ENCODE data around the gene UTS2.

Gene UTS2

DNA sequence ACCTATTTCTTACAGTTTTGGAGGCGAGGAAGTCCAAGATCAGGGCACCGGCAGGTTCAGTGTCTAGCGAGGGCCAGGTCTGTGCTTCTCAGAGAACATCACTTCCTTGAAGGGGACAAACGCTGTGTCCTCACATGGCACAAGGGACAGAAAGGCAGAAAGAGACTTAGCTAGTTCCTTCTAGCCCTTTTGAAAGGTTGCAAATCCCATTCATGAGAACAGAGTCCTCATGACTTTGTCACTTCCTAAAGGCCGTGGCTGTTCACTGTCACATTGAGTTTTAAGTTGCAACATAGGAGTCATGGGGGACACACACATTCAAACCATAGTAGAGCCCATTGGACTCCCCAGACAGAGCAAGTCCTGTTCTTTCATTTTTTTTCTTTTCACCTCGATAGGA, 41.4 kb downstream of the UTS2 start:
- H3K36me3 ChIP-seq (ENCODE audit: insufficient read depth, insufficient read length, low read length) = no peaks in the 10 kb centered on the region
- no peak overlapping the region for H3K4me3 ChIP-seq (ENCODE audit: insufficient read length, low read depth)
- no peak overlapping the region for H3K9ac ChIP-seq (ENCODE audit: insufficient read length, low read depth)
- no peaks in the 10 kb centered on the region for H3K27me3 ChIP-seq (ENCODE audit: insufficient read depth, insufficient read length)
- H3K9me3 ChIP-seq (ENCODE audit: insufficient read depth, low read length) = peaks cover 19% of the 10 kb centered on the region
- TF ChIP-seq ZNF274 (IDR thresholded peaks at IDR 0.05; ENCODE audit: low read depth, low read length) (no peak), SUZ12 (IDR thresholded peaks at IDR 0.05; ENCODE audit: extremely low read depth, insufficient read depth, insufficient read length) (no peak), YY1 (IDR thresholded peaks at IDR 0.05; ENCODE audit: insufficient read depth, insufficient read length) (no peak)
- no peaks in the 10 kb centered on the region for H3K4me1 ChIP-seq (ENCODE audit: insufficient read depth, insufficient read length)
- no peak for DNase-seq (ENCODE audit: low read depth, low spot score)

DNA sequence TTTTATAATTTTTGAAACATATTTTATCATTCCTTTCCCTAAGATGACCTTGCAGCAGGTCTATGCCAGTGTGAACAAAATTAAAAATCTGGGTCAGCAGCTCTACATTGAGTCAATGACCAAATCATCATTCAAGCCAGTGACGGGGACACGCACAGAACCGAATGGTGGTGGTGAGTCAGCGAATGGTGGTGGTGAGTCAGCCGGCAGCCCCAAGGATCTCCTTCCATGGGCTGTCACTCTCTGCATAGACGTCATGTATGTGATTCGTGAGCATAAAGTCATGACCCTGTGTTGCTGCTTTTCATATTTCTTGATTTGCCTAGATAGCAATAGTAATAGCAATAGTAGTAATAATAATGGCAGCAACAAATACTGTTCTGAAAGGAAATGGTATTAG, 42.5 kb downstream of the UTS2 start:
- TF ChIP-seq SUZ12 (IDR thresholded peaks at IDR 0.05; ENCODE audit: extremely low read depth, insufficient read depth, insufficient read length) (no peak), YY1 (IDR thresholded peaks at IDR 0.05; ENCODE audit: insufficient read depth, insufficient read length) (no peak), ZNF274 (IDR thresholded peaks at IDR 0.05; ENCODE audit: low read depth, low read length) (no peak)
- H3K9ac ChIP-seq (ENCODE audit: insufficient read length, low read depth) = no peak overlapping the region
- H3K4me1 ChIP-seq (ENCODE audit: insufficient read depth, insufficient read length) = no peaks in the 10 kb centered on the region
- no peak for DNase-seq (ENCODE audit: low read depth, low spot score)
- H3K36me3 ChIP-seq (ENCODE audit: insufficient read depth, insufficient read length, low read length) = no peaks in the 10 kb centered on the region
- H3K27me3 ChIP-seq (ENCODE audit: insufficient read depth, insufficient read length) = no peaks in the 10 kb centered on the region
- H3K4me3 ChIP-seq (ENCODE audit: insufficient read length, low read depth) = no peak overlapping the region
- peaks cover 19% of the 10 kb centered on the region for H3K9me3 ChIP-seq (ENCODE audit: insufficient read depth, low read length)

DNA sequence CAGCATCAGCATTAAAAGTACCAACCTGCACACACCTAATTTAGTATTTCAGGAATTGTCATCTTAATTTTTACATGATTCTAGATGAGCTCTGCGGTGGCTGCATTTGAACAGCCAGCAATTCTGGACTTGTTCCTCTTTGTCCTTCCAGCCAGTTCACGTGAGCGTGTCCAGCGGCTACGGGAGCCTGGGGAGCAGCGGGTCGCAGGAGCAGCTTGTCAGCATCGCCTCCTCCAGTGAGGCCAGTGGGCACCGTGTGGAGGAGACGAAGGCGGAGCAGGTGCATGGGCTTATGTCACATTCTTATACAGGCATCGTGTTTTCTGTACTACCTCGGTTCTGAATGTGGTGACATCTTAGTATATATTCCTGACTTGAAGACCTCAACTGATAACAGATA, 43.1 kb downstream of the UTS2 start:
- no peaks in the 10 kb centered on the region for H3K27me3 ChIP-seq (ENCODE audit: insufficient read depth, insufficient read length)
- H3K36me3 ChIP-seq (ENCODE audit: insufficient read depth, insufficient read length, low read length) = no peaks in the 10 kb centered on the region
- H3K9me3 ChIP-seq (ENCODE audit: insufficient read depth, low read length) = peaks cover 19% of the 10 kb centered on the region
- no peaks in the 10 kb centered on the region for H3K4me1 ChIP-seq (ENCODE audit: insufficient read depth, insufficient read length)
- DNase-seq (ENCODE audit: low read depth, low spot score) = no peak
- no peak overlapping the region for H3K4me3 ChIP-seq (ENCODE audit: insufficient read length, low read depth)
- no peak overlapping the region for H3K9ac ChIP-seq (ENCODE audit: insufficient read length, low read depth)
- TF ChIP-seq SUZ12 (IDR thresholded peaks at IDR 0.05; ENCODE audit: extremely low read depth, insufficient read depth, insufficient read length) (no peak), ZNF274 (IDR thresholded peaks at IDR 0.05; ENCODE audit: low read depth, low read length) (no peak), YY1 (IDR thresholded peaks at IDR 0.05; ENCODE audit: insufficient read depth, insufficient read length) (no peak)

DNA sequence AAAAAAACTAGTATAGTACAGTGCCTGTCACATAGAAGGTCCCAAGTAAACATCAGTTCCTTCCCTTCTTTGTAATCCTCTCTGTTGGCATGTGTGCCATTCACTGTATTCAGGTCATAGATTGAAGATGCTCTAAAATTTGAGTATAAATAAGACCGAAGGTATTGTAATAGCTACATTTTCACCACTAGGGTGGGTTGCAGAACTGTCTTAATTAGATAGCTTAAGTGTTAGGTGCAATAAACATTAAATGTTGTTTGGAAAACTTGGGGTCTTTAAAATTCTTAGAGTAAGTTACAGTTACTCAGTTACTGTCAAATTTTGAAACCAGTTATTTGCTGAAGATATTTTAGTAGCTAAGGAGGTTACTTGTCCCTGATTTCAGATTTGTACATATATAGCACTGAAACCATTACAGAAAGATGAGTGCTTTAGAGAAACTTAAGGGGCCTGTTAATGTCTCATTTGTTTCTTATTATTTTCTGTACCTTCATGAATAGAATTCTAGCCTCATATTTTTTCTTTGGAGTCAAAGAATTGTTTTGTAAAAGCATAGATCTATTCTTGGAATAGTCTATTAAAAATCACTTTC, 44.5 kb downstream of the UTS2 start:
- TF ChIP-seq SUZ12 (IDR thresholded peaks at IDR 0.05; ENCODE audit: extremely low read depth, insufficient read depth, insufficient read length) (no peak), ZNF274 (IDR thresholded peaks at IDR 0.05; ENCODE audit: low read depth, low read length) (no peak), YY1 (IDR thresholded peaks at IDR 0.05; ENCODE audit: insufficient read depth, insufficient read length) (no peak)
- no peaks in the 10 kb centered on the region for H3K36me3 ChIP-seq (ENCODE audit: insufficient read depth, insufficient read length, low read length)
- no peaks in the 10 kb centered on the region for H3K27me3 ChIP-seq (ENCODE audit: insufficient read depth, insufficient read length)
- no peak overlapping the region for H3K4me3 ChIP-seq (ENCODE audit: insufficient read length, low read depth)
- no peaks in the 10 kb centered on the region for H3K4me1 ChIP-seq (ENCODE audit: insufficient read depth, insufficient read length)
- peaks cover 8% of the 10 kb centered on the region for H3K9me3 ChIP-seq (ENCODE audit: insufficient read depth, low read length)
- no peak for DNase-seq (ENCODE audit: low read depth, low spot score)
- no peak overlapping the region for H3K9ac ChIP-seq (ENCODE audit: insufficient read length, low read depth)

DNA sequence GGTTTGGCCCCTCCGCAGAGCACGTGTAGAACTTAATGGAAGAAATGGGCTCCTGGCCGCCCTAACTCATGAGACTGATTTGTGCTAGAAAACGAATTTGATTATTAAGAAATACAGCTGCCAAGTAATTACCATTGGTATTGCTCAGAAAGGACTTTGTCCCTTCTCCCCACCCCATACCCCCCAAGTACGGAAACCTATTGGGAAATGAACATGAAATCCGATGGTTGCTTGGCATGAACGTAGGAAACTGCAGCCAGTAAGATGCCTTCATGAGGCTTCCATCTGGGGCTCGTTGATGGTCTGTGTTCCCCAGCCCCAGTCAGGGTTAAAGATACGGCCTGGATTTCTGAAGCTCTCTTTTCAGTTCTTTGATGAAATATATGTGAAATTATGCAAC, 47.4 kb downstream of the UTS2 start:
- TF ChIP-seq ZNF274 (IDR thresholded peaks at IDR 0.05; ENCODE audit: low read depth, low read length) (no peak), YY1 (IDR thresholded peaks at IDR 0.05; ENCODE audit: insufficient read depth, insufficient read length) (no peak), SUZ12 (IDR thresholded peaks at IDR 0.05; ENCODE audit: extremely low read depth, insufficient read depth, insufficient read length) (no peak)

More for the DNA sequence above, 47.4 kb downstream of the UTS2 start:
- H3K9me3 ChIP-seq (ENCODE audit: insufficient read depth, low read length) = no peaks in the 10 kb centered on the region
- H3K27me3 ChIP-seq (ENCODE audit: insufficient read depth, insufficient read length) = no peaks in the 10 kb centered on the region
- H3K4me1 ChIP-seq (ENCODE audit: insufficient read depth, insufficient read length) = no peaks in the 10 kb centered on the region
- H3K36me3 ChIP-seq (ENCODE audit: insufficient read depth, insufficient read length, low read length) = peaks cover 2% of the 10 kb centered on the region
- no peak overlapping the region for H3K4me3 ChIP-seq (ENCODE audit: insufficient read length, low read depth)
- no peak for DNase-seq (ENCODE audit: low read depth, low spot score)
- no peak overlapping the region for H3K9ac ChIP-seq (ENCODE audit: insufficient read length, low read depth)
